H1 (cell line): ENCODE data around the gene ZFAND3.

Experiments used
- CHD2 ChIP-seq: IDR thresholded peaks from 2 replicates; pipeline ENCODE4 v1.6.1; 2012; ENCODE audit warnings: low read length, improper control_type of control experiment
- TF ChIP-seq, protein P1 (sequence below), 3 experiments: IDR thresholded peaks; 1 replicate in 2 of 3; 2 replicates in 1 of 3; pipeline versions ENCODE4 v1.5.1 to v1.6.1; 2011; ENCODE audit warnings: low read length in 3 of 3, mild to moderate bottlenecking in 3 of 3, inconsistent platforms in 2 of 3, low read depth in 1 of 3, moderate library complexity in 1 of 3; ENCODE audit not compliant: insufficient read depth in 1 of 3; ENCODE audit errors: control extremely low read depth in 1 of 3

DNA sequence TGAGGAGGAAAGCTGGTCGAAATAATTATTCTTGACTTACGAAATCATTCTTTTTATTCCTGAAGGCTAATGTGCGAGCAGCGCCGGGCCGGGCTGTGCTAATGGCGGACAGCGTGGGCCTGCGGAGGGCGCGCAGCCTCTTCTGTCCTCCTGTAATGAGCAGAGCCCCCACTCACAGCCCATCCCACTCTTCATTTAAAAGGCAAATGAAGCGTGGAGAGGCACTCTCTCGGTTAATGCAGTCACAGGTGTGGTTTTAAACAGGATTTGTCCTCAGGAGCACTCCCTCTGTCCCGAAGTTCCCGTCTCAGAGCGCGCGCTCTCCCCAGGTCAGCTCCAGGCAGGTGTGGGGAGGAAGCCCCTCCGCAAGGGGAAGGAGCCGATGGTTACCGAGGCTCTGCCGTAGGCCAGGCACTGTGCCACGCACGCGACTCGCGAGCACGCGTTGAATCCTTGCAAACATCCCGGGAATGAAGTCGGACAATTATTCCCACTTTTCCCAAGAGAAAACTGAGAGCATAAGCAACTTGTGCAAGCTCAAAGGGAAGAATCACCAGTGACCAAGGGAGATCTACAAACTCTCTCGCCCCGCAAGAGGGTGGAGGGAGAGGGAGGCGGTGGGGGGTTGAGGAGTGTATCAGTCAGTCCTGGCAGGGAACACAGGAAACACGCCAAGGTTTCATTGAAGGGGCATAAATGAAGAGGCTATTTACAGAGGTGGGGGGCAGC lies 35.5 kb upstream of the ZFAND3 start:
- TF ChIP-seq, protein P1, sequence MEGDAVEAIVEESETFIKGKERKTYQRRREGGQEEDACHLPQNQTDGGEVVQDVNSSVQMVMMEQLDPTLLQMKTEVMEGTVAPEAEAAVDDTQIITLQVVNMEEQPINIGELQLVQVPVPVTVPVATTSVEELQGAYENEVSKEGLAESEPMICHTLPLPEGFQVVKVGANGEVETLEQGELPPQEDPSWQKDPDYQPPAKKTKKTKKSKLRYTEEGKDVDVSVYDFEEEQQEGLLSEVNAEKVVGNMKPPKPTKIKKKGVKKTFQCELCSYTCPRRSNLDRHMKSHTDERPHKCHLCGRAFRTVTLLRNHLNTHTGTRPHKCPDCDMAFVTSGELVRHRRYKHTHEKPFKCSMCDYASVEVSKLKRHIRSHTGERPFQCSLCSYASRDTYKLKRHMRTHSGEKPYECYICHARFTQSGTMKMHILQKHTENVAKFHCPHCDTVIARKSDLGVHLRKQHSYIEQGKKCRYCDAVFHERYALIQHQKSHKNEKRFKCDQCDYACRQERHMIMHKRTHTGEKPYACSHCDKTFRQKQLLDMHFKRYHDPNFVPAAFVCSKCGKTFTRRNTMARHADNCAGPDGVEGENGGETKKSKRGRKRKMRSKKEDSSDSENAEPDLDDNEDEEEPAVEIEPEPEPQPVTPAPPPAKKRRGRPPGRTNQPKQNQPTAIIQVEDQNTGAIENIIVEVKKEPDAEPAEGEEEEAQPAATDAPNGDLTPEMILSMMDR (IDR thresholded peaks at IDR 0.05; ENCODE audit: control extremely low read depth in 1 of 3, insufficient read depth in 1 of 3, low read depth in 1 of 3, low read length in 3 of 3), result no peak
- no peak for TF ChIP-seq CHD2
